Endothelial cell (in vitro differentiated cells): ENCODE measurements around the gene ATAD1. TPM values are rescaled to one million over a fixed set of nuclear protein-coding genes. Genes with fewer than 3 reads are reported as not detected.

Experiments used
- DNase-seq: peaks from one replicate; pipeline ENCODE4 v3.0.0; 2021; ENCODE audit warnings: low spot score
- H3K27ac Mint-ChIP-seq: one replicate; pipeline ENCODE4 v1.8.0; 2021; ENCODE audit warnings: mixed read lengths, inconsistent platforms; ENCODE audit not compliant: unreplicated experiment
- H3K27me3 Mint-ChIP-seq: one replicate; pipeline ENCODE4 v1.8.0; 2021; ENCODE audit warnings: mild to moderate bottlenecking, moderate library complexity, mixed read lengths, inconsistent platforms; ENCODE audit not compliant: unreplicated experiment
- H3K36me3 Mint-ChIP-seq: one replicate; pipeline ENCODE4 v1.8.0; 2021; ENCODE audit warnings: mild to moderate bottlenecking, low read depth, mixed read lengths, inconsistent platforms; ENCODE audit not compliant: unreplicated experiment
- H3K4me1 Mint-ChIP-seq: one replicate; pipeline ENCODE4 v1.8.0; 2021; ENCODE audit warnings: mild to moderate bottlenecking, mixed read lengths, inconsistent platforms; ENCODE audit not compliant: unreplicated experiment
- H3K4me3 Mint-ChIP-seq: one replicate; pipeline ENCODE4 v1.8.0; 2021; ENCODE audit warnings: mild to moderate bottlenecking, mixed read lengths, inconsistent platforms; ENCODE audit not compliant: unreplicated experiment
- H3K9me3 Mint-ChIP-seq: one replicate; pipeline ENCODE4 v1.8.0; 2021; ENCODE audit warnings: mixed read lengths, inconsistent platforms; ENCODE audit not compliant: unreplicated experiment
- long read RNA-seq: library from polyadenylated mRNA; unstranded; transcript quantifications from one replicate; pipeline ENCODE4 v2.0.0, GENCODE V29; 2020; ENCODE audit not compliant: unreplicated experiment
- total RNA-seq: library from RNA; stranded (reverse); fragmentation: NEBNext Ultra II Directional; extraction: Animal tissue kit (Norgen Biotek cat#: 25700); gene quantifications from one replicate; pipeline ENCODE4 v1.2.1, GENCODE V29; 2021; ENCODE audit not compliant: unreplicated experiment
- TF ChIP-seq, protein P1 (sequence below): fragments of 200-600 bp; sonication (generic); IDR thresholded peaks from one replicate; pipeline ENCODE4 v1.5.0; 2021; ENCODE audit warnings: antibody characterized with exemption; ENCODE audit not compliant: unreplicated experiment

Gene ATAD1, protein sequence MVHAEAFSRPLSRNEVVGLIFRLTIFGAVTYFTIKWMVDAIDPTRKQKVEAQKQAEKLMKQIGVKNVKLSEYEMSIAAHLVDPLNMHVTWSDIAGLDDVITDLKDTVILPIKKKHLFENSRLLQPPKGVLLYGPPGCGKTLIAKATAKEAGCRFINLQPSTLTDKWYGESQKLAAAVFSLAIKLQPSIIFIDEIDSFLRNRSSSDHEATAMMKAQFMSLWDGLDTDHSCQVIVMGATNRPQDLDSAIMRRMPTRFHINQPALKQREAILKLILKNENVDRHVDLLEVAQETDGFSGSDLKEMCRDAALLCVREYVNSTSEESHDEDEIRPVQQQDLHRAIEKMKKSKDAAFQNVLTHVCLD
- 38.0 TPM for total RNA-seq
- long read RNA-seq, full-length matches to known transcripts = 9 of 38 reads
- long read RNA-seq, partial matches to known transcripts = 0 of 38 reads
- long read RNA-seq, other reads (novel, unspliced or antisense) = 29 of 38 reads

DNA sequence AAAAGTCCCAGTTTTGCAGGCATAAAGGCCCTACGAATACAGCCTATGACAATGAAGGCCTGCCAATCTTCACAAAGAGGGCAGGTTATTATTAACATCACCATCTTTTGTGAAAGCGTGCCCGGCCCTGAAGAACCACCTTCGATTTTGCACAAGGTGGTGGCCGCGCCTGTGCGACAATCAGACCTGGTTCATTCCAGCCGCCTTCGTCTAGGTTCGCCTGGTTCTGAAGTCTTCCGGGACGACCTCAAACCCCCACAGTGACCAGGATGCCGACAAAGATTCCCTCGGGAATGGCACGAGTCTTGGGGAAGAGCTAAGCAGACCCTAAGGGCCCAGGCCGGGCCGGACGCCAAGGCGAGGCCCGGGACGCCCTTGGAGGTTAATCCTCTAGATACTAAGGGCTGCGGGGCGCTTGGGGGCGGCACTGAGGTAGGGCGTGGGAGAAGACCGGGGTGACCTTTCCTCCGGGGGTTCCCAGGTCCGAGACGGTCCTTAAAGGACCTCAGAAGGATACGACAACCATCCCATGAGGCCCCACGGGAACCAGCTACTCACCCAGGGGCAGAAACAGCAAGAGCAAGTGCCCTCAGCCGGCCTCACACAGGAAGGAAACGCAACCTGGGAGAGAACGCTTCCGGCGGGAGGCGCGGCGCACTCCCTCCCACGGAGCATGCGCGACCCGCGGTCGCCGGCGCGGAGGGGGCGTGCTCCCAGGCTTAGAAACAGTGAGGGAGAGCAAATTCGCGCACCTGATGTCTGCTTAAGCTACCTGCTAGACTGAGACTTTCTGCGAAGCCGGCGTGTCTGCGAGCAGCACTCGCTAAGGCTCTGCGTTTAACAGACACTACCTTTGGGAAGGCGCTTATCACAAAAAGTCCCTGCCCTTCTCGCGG, at the start of gene ATAD1:
Gene ATAD1 (minus strand): TSS at position 618 of the 896 bp plus-strand sequence. CDS start 3,627 bp downstream, outside the sequence.
- H3K27me3 Mint-ChIP-seq = no peaks in the 10 kb centered on the region
- peak; percentile 84 for DNase-seq
- TF ChIP-seq, protein P1, sequence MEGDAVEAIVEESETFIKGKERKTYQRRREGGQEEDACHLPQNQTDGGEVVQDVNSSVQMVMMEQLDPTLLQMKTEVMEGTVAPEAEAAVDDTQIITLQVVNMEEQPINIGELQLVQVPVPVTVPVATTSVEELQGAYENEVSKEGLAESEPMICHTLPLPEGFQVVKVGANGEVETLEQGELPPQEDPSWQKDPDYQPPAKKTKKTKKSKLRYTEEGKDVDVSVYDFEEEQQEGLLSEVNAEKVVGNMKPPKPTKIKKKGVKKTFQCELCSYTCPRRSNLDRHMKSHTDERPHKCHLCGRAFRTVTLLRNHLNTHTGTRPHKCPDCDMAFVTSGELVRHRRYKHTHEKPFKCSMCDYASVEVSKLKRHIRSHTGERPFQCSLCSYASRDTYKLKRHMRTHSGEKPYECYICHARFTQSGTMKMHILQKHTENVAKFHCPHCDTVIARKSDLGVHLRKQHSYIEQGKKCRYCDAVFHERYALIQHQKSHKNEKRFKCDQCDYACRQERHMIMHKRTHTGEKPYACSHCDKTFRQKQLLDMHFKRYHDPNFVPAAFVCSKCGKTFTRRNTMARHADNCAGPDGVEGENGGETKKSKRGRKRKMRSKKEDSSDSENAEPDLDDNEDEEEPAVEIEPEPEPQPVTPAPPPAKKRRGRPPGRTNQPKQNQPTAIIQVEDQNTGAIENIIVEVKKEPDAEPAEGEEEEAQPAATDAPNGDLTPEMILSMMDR = no peak
- peaks cover 22% of the 10 kb centered on the region for H3K4me1 Mint-ChIP-seq
- peak within 1 kb of the TSS; percentile 98 for H3K27ac Mint-ChIP-seq
- H3K36me3 Mint-ChIP-seq = no peaks in the 10 kb centered on the region
- H3K4me3 Mint-ChIP-seq = peak within 1 kb of the TSS; percentile 98
- no peaks in the 10 kb centered on the region for H3K9me3 Mint-ChIP-seq

DNA sequence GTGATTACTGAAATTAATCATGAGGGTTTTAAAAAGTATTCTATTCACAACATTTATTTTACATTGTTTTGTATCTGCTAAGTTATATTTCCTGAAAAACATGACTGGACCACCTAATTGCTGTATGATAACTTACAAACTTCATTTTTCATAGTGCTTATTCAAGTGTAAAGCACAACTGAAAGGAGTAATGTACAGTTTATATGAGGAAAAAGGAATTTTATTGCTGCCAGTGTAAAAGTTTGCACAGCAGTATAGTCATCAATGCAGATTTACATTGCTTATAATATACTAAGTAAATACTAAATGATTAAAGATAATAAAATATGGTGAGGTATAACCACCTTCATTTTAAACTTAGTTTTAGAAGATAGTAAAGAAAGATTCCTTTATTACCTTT, 49.4 kb upstream of the ATAD1 start:
- H3K36me3 Mint-ChIP-seq = peaks cover 9% of the 10 kb centered on the region
- TF ChIP-seq, protein P1 = no peak
- DNase-seq = no peak
- peaks cover 8% of the 10 kb centered on the region for H3K27me3 Mint-ChIP-seq
- peaks cover 28% of the 10 kb centered on the region for H3K4me1 Mint-ChIP-seq
- no peak overlapping the region for H3K27ac Mint-ChIP-seq
- H3K4me3 Mint-ChIP-seq = peak overlapping the region; percentile 83
- H3K9me3 Mint-ChIP-seq = no peaks in the 10 kb centered on the region

DNA sequence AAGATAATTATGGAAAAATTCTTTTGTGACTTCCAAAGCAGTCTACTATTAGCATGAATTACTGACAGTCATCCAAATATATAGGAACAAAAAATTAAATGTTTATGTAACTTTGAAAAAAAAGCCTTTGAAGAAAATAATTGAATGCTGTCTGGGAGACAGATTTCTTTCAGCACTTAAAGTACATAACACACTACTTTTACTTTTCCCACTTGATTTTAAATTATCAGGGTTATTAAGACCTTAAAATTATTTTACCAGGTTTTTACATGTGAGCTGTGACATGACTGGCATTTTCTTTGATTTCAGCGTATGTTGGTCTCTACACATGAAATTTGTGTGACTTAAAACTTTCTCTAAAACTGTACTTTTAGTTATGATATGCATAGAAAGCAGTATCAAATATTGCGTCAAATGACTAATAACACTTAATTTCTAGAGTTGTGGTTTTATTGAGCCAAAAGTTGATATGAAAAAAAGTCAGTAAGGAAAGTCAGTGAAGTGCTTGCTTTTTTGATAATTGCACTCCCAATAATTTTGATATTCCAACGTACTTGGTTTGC, 48.5 kb upstream of the ATAD1 start:
- peak overlapping the region; percentile 73 for H3K27ac Mint-ChIP-seq
- DNase-seq = no peak
- TF ChIP-seq, protein P1 = no peak

GRCh38 chr10:87865241-87865881, 47.3 kb upstream of the ATAD1 start:
- peak overlapping the region; percentile 99 for H3K4me3 Mint-ChIP-seq
- TF ChIP-seq, protein P1 = no peak

More for the DNA sequence above, 48.5 kb upstream of the ATAD1 start:
- Mint-ChIP-seq H3K9me3 (no peaks in the 10 kb centered on the region), H3K4me3 (peak overlapping the region; percentile 99), H3K4me1 (peaks cover 31% of the 10 kb centered on the region), H3K27me3 (peaks cover 12% of the 10 kb centered on the region), H3K36me3 (peaks cover 10% of the 10 kb centered on the region)

More at GRCh38 chr10:87865241-87865881, 47.3 kb upstream of the ATAD1 start:
- no peak for DNase-seq
- peaks cover 39% of the 10 kb centered on the region for H3K4me1 Mint-ChIP-seq
- H3K9me3 Mint-ChIP-seq = no peaks in the 10 kb centered on the region
- H3K36me3 Mint-ChIP-seq = peaks cover 10% of the 10 kb centered on the region
- H3K27ac Mint-ChIP-seq = peak overlapping the region; percentile 54
- H3K27me3 Mint-ChIP-seq = peaks cover 16% of the 10 kb centered on the region
